Activated CD8-positive, alpha-beta T cell treated with anti-CD3 and anti-CD28 coated beads for 36 hours (primary cell): ENCODE measurements around the gene TCFL5. TPM values are rescaled to one million over a fixed set of nuclear protein-coding genes. Genes with fewer than 3 reads are reported as not detected.

Source experiments
- ATAC-seq: fragments of 200-7000 bp; cut with Tn5 transposase; one replicate; pipeline ENCODE4 v1.10.0; 2021; ENCODE audit warnings: mild to moderate bottlenecking, moderate library complexity
- CTCF ChIA-PET: fragments of 350-600 bp; sonication (Branson Sonifier 250); formaldehyde crosslinking; loops from one replicate; lab custom pipeline; 2021; ENCODE audit warnings: antibody characterized with exemption; lab: Charles Lee
- POLR2A ChIA-PET: fragments of 350-600 bp; sonication (Branson Sonifier 250); formaldehyde crosslinking; loops from one replicate; lab custom pipeline; 2021; ENCODE audit warnings: antibody characterized with exemption; lab: Charles Lee
- DNase-seq: peaks from one replicate; pipeline ENCODE4 v3.0.0-alpha.2; 2020
- H3K27ac Mint-ChIP-seq: one replicate; pipeline ENCODE4 v1.8.0; 2021; ENCODE audit warnings: mild to moderate bottlenecking, mixed read lengths
- H3K27me3 Mint-ChIP-seq: one replicate; pipeline ENCODE4 v1.8.0; 2021; ENCODE audit warnings: mixed read lengths
- H3K36me3 Mint-ChIP-seq: one replicate; pipeline ENCODE4 v1.8.0; 2021; ENCODE audit warnings: low read depth, mixed read lengths
- H3K4me1 Mint-ChIP-seq: one replicate; pipeline ENCODE4 v1.8.0; 2021; ENCODE audit warnings: low read depth, mixed read lengths
- H3K4me3 Mint-ChIP-seq: one replicate; pipeline ENCODE4 v1.8.0; 2021; ENCODE audit warnings: mild to moderate bottlenecking, moderate library complexity, mixed read lengths
- H3K9me3 Mint-ChIP-seq: one replicate; pipeline ENCODE4 v1.8.0; 2021; ENCODE audit warnings: mixed read lengths
- intact Hi-C: fragments of 100-400 bp; cut with micrococcal nuclease; formaldehyde crosslinking; loops from one replicate; pipeline ENCODE4 v1.10.0; 2022
- total RNA-seq, 2 experiments: library from RNA; stranded (reverse); gene quantifications; one replicate each; pipeline ENCODE4 v1.2.3, GENCODE V29; 2021
- TF ChIP-seq, protein P1 (sequence below): fragments of 200-600 bp; IDR thresholded peaks from one replicate; pipeline ENCODE4 v1.8.0; 2022; ENCODE audit warnings: antibody characterized with exemption, mild to moderate bottlenecking

TCFL5 gene
- total RNA-seq, 2 experiments from 2014 or later, result 7.5 to 7.6 TPM

DNA sequence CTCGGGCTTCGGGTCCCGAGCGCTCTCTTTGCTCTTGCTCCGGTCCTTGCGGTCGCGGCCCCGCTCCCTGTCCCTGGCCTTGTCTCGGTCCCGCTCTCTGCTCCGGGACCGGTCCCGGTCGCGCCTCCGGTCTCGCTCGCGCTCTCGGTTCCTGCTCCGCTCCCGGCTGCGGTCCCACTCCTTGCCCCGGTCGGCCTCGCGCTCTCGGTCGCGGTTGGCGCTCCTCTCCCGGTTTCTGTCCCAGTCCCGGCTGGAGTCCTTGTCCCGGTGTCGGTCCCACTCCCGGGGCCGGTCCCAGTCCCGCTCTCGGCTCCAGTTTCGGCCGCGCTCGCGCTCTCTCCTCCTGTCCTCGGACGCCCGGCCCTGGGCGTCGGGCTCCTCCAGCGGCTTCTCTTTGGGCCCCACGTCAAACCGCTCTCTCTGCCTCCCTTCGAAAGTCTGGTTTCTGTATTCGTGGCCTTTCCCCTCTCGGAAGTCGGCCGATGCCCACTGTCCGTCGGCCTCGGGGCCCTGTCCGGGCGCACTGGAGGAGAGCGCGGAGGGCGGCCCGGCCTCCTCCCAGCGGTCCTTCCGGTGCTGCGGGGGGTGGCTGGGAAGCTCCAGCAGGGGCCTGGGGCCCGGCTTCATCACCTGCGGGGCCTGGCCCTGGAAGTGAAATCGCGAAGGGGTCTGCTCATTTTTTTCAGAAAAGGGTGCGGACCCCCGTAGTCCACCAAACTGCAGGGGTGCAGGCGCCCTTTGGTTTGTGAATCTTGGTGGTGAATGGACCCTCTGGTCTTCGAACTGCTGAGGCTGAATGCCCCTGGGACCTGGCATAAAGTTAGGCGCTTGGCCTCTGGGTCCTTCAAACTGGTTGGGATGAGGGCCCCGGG is 17.9 kb upstream of the TCFL5 start:
- H3K27me3 Mint-ChIP-seq, result no peaks in the 10 kb centered on the region
- ChIA-PET POLR2A (no interaction called here), CTCF (interaction anchor here (1.1 kb wide), 1 partner anchor 56 kb away, joined by 3 read pairs; no protein-coding TSS in a partner anchor)
- H3K4me1 Mint-ChIP-seq, result peaks cover 8% of the 10 kb centered on the region
- no peak overlapping the region for H3K4me3 Mint-ChIP-seq
- no peaks in the 10 kb centered on the region for H3K9me3 Mint-ChIP-seq
- peaks cover 3% of the 10 kb centered on the region for H3K36me3 Mint-ChIP-seq
- DNase-seq (no peak), ATAC-seq (no peak)
- TF ChIP-seq, protein P1, sequence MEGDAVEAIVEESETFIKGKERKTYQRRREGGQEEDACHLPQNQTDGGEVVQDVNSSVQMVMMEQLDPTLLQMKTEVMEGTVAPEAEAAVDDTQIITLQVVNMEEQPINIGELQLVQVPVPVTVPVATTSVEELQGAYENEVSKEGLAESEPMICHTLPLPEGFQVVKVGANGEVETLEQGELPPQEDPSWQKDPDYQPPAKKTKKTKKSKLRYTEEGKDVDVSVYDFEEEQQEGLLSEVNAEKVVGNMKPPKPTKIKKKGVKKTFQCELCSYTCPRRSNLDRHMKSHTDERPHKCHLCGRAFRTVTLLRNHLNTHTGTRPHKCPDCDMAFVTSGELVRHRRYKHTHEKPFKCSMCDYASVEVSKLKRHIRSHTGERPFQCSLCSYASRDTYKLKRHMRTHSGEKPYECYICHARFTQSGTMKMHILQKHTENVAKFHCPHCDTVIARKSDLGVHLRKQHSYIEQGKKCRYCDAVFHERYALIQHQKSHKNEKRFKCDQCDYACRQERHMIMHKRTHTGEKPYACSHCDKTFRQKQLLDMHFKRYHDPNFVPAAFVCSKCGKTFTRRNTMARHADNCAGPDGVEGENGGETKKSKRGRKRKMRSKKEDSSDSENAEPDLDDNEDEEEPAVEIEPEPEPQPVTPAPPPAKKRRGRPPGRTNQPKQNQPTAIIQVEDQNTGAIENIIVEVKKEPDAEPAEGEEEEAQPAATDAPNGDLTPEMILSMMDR, result no peak
- intact Hi-C loops, result no loop called here
- no peak overlapping the region for H3K27ac Mint-ChIP-seq

GRCh38 chr20:62878244-62879038 is 16.8 kb upstream of the TCFL5 start:
- H3K36me3 Mint-ChIP-seq, result peaks cover 3% of the 10 kb centered on the region
- CTCF ChIA-PET, result interaction anchor here (1.1 kb wide), 1 partner anchor 57 kb away, joined by 3 read pairs; no protein-coding TSS in a partner anchor
- peaks cover 18% of the 10 kb centered on the region for H3K4me1 Mint-ChIP-seq
- POLR2A ChIA-PET, result no interaction called here
- no peak overlapping the region for H3K4me3 Mint-ChIP-seq
- DNase-seq (no peak), ATAC-seq (no peak)
- no peak overlapping the region for H3K27ac Mint-ChIP-seq
- H3K27me3 Mint-ChIP-seq, result no peaks in the 10 kb centered on the region
- TF ChIP-seq, protein P1, result no peak
- no peaks in the 10 kb centered on the region for H3K9me3 Mint-ChIP-seq
- intact Hi-C loops, result no loop called here

DNA sequence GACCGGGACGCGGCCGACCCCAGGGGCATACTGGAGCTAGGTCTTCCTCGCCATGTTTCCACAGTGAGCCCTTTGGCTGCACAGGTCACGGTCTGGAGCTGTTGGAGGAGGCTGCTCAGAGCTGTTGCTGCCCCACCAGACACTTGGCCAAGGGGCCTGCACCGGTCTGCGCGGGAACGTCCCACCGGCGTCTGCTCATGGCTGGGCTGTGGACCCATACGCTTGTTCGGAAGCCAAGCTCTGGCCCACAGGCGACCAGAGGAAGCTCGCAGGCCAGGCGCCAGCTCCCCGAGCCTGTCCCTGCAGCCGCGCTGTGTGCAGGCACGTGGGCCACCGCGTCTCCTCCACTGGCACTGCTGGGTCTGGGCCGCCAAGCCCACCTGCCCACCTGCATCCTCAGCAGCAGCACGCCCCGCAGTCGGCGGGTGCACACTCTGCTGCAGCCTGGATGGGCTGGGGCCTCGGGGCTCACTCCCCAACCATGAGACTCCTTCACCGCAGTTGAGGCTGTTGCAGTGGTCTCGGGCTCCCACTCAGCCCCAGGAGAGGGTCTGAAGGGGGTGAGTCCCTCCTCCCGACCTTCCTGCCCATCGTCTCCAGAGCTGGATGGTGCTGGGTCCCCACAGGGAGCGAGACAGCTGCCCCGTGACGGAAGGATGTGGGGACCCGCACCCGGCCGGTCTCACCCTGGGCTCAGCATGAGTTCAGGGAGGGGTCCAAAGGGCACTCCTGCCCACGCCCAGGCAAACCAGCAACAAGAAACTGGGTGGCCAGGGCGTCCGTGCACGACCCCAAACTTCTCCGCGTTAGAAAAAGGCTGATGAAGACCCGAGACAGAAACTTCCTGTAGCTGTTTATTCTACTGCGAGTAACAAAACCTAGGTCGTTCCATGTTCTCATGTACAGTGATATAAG is 15.5 kb upstream of the TCFL5 start:
- no peak overlapping the region for H3K27ac Mint-ChIP-seq
- DNase-seq (no peak), ATAC-seq (peak; percentile 28)
- no peak overlapping the region for H3K4me3 Mint-ChIP-seq
- peaks cover 3% of the 10 kb centered on the region for H3K36me3 Mint-ChIP-seq
- CTCF ChIA-PET, result interaction anchor here (1.1 to 3.1 kb wide), 4 partner anchors 12 to 132 kb away, joined by 3 to 13 read pairs (median 4); no protein-coding TSS in a partner anchor
- H3K9me3 Mint-ChIP-seq, result no peaks in the 10 kb centered on the region
- POLR2A ChIA-PET, result interaction anchor here (1.2 kb wide), 1 partner anchor 10 kb away, joined by 3 read pairs; no protein-coding TSS in a partner anchor
- H3K4me1 Mint-ChIP-seq, result peaks cover 18% of the 10 kb centered on the region
- intact Hi-C loops, result no loop called here
- H3K27me3 Mint-ChIP-seq, result no peaks in the 10 kb centered on the region
- TF ChIP-seq, protein P1, result no peak

DNA sequence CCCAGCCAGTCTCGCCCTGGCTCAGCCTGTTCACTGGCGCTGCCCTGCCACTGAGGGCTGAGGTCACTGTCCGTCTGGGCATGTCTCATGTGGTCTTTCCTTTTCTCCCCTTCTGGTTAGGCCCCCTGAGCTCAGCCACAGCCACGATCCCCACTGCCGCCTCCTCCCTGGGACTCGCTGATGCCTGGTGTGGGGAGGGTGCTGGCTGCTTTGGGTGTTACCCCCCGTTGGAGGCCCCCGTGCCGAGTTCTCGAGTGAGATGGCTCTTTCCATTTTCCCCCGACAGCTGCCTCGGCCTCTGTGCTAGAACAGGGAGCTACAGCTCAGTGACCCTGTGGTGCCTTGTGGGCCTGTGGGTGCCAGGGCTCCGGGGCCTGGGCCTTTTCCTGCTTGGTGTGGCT is 14.9 kb upstream of the TCFL5 start:
- no peak overlapping the region for H3K27ac Mint-ChIP-seq
- DNase-seq, result no peak
- no peak overlapping the region for H3K4me3 Mint-ChIP-seq
- CTCF ChIA-PET, result interaction anchor here (1.1 to 3.1 kb wide), 5 partner anchors 13 to 133 kb away, joined by 3 to 13 read pairs (median 4); no protein-coding TSS in a partner anchor
- intact Hi-C loops, result no loop called here
- POLR2A ChIA-PET, result interaction anchor here (1.2 kb wide), 1 partner anchor 11 kb away, joined by 3 read pairs; no protein-coding TSS in a partner anchor
- no peaks in the 10 kb centered on the region for H3K9me3 Mint-ChIP-seq
- H3K27me3 Mint-ChIP-seq, result no peaks in the 10 kb centered on the region
- peaks cover 2% of the 10 kb centered on the region for H3K36me3 Mint-ChIP-seq
- peak; percentile 29 for ATAC-seq
- H3K4me1 Mint-ChIP-seq, result peaks cover 18% of the 10 kb centered on the region
- TF ChIP-seq, protein P1, result no peak
